Activated T-helper 9 cell treated with anti-CD3 and anti-CD28 coated beads, Interleukin-2, amount 50 U/mL, for 16 hours (primary cell): ENCODE data around the gene GPR183.

ENCODE experiments used
- DNase-seq: peaks from one replicate; pipeline ENCODE4 v3.0.0-alpha.2; 2020; ENCODE audit warnings: low read depth

Gene GPR183

DNA sequence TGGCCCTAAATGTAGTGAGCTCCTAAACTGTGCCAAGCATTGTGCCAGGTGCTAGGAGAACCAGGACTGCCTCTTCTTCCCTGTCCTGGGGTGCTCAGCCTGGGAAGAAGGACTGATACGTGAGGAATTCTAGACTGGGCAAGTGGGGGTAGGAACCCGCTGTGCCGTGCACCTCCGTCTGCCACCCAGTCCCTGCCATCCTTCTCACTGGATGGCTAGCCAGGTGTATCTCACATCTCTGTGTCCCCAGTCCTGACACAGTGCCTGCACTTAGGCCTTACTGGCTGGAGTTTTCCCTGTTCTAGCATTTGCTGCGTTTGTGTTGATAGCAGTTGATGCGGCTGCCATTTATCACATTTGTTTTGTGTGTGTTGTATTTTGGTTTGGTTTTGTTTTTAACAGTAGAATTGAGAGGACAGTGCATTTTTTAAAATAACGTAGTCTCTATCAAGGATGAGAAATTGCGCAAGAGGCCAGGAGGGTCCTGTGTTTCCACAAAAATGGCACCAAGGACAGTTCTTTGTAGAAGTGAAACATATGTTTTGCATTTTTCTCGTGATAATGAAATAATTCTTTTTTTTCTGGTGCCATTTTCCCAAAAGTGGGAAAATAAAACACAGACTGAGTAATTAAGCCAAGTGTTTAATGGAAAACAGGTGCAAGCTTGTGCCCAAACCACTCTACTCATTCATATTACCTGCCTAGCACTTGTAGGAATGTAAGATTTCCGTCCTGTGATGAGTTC lies 4.7 kb upstream of the GPR183 start:
- DNase-seq, result no peak

- no peak for DNase-seq
Observed at GRCh38 chr13:99311137-99311536, 3.9 kb upstream of the GPR183 start.

DNA sequence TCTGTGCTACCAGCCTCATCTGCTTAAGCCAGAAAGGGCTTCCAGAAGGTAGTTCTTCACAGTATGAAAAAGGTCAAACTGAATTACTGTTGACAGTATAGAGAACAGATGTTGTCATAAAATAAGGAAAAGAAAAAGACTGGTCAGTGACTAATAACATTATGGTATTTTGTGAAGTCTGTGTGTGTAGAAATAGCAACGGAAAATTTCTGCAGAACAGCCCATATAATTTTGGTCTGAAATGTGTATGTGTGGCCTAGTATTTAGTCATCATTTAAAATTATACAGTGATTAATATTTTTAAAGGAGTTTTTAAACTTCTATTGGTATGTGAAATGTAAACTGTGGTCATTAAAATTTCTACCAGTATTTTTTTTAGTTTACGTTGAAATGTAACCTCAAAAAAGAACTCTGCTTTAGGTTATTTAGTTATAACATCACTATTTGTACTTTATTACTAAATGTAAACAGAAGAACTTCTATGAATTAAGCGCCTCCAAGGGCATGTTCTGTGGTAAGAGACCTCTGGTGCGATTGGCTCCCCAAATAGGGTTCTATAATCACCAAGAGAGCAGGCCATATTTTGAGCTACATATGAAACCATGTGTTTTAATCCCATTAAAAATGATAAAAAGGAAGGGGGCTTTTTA lies 3.3 kb upstream of the GPR183 start:
- DNase-seq, result no peak

- no peak for DNase-seq
Observed at GRCh38 chr13:99308471-99309087, 1.4 kb upstream of the GPR183 start.

GRCh38 chr13:99307648-99308339 lies 595 bp upstream of the GPR183 start:
- DNase-seq, result peak; percentile 66

DNA sequence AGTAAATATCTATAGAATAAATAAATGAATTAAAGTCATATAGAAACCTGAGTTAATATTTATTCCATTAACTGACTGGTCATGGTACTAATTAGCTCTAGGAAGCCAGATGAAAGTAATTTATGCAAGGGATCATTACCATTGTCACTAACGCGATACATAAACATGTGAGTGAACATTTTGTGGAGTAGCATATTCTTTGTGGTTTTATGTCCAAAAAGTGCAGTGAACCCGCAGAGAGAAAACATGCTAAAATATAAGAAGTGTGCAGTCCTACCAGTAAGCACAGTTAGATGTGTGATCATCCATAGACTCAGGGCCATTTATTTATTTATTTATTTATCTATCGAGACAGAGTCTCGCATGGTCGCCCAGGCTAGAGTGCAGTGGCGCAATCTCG lies 1.6 kb downstream of the GPR183 start:
- no peak for DNase-seq

- DNase-seq, result no peak
Observed at GRCh38 chr13:99305158-99305557, 2.0 kb downstream of the GPR183 start.

DNA sequence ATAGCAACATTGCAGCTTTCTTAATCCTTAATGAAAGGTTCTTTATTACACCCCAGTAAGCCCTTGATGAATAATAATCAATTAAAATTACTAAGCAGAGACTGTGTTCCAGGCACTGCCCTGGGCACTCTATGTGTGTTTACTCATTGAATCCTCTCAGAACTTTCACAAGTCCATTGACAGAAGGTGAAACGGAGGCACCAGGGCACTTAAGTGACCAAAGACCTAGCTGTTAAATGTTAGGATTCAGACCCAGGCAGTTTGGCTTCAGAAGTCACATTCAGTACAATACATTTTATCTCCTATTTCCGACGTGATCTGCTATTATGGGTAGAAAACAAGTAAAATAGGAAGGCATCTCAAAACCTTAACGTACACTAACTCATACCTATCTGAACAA lies 2.7 kb downstream of the GPR183 start:
- DNase-seq, result no peak

- peak; percentile 46 for DNase-seq
Observed at GRCh38 chr13:99303863-99304521, 3.2 kb downstream of the GPR183 start.

DNA sequence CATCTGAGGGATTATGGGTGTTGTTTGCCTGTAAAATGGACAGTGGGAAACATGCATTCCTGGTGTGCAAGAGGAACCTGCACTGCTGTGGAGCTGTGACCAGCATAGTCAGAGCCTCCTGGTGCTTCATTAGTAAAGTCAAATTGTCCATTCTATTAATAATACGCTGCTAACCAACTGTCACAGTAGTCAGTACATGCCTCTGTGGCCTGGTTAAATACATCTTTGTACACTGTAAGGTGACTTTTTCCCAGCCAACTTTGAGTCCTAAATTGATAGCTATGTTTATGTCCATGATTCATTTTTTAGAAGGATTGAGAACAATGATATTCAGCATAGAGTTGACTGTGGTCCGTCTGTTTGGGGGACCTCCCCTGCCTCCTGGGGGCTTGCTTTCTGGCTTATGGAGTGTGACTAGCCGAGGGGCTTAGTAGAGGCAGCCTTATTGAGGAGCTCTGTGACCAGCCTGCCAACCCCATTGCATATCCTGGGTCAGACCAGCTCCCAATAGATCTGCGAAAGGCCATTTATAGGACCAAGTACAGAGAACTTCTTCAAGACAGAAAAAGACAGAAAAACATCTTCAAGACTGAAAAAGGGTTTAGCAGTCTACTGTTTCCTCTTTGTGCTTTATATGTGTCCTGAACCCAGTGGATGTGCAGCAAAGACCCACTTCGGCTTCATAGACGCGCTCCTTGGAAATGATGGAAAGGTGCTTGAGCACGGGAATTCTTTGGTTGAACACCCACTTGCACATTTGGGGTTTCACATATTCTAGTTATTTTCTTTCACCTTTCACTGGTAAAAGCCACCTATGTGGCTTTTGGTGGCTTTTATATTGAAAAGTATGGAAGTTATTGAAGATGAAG lies 4.3 kb downstream of the GPR183 start:
- no peak for DNase-seq

GRCh38 chr13:99301913-99302636 lies 5.1 kb downstream of the GPR183 start:
- DNase-seq, result no peak

GRCh38 chr13:99301056-99301838 lies 6.0 kb downstream of the GPR183 start:
- no peak for DNase-seq

- no peak for DNase-seq
Observed at GRCh38 chr13:99299920-99300341, 7.3 kb downstream of the GPR183 start.

GRCh38 chr13:99299256-99299919 lies 7.8 kb downstream of the GPR183 start:
- no peak for DNase-seq

DNA sequence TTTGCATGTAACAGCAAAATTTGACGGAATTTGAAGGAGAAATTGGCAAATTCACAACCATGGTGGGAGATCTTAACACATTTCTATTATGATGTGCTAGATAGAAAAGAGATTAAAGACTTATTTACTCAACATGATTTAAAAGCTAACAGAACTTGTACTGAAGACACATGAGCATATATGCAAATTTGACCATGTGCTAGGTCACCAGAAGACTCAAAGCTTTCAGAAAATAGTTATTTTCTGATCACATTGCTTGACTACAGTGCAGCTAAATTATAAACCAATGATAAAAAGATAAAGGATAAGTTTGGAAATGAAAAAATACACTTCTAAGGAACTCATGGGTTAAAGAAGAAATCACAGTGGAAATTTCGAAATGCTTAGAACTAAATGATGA lies 9.1 kb downstream of the GPR183 start:
- no peak for DNase-seq

DNA sequence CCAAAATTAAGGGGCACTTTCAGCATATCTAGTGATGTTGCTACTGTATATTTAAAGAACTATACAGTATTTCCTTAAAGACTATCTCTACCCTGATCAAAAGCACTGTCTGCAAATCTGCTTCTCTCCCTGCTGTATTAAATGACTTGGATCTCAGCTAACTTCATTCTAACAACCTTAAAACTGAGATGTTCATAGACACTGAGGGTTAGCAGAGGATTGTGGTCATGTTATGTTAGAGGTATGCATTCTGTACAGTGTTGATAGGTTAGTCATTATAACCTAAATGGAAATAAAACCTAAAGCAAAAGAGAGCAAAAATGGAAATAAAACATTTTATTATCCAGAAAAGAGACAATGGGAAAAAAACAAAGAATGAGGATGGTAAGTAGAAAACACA lies 9.9 kb downstream of the GPR183 start:
- no peak for DNase-seq

DNA sequence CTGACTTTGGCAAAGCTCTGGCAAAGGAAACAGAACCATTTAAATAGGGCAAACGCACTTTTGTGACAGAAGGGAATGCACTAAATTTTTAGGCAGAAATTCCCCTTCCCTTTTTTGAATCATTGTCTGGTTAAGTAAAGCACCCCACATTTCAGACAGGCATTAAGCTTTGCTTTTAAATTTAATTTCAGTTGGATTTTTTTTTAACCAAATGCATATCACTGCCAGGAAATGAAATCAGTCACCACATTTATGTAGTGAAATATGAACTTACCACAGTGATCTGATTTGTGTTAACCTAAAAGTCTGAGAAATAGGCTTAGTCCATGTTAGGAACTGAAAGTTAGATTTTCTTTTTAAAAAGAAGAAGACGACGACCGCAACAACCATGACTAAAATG lies 10.8 kb downstream of the GPR183 start:
- DNase-seq, result no peak

DNA sequence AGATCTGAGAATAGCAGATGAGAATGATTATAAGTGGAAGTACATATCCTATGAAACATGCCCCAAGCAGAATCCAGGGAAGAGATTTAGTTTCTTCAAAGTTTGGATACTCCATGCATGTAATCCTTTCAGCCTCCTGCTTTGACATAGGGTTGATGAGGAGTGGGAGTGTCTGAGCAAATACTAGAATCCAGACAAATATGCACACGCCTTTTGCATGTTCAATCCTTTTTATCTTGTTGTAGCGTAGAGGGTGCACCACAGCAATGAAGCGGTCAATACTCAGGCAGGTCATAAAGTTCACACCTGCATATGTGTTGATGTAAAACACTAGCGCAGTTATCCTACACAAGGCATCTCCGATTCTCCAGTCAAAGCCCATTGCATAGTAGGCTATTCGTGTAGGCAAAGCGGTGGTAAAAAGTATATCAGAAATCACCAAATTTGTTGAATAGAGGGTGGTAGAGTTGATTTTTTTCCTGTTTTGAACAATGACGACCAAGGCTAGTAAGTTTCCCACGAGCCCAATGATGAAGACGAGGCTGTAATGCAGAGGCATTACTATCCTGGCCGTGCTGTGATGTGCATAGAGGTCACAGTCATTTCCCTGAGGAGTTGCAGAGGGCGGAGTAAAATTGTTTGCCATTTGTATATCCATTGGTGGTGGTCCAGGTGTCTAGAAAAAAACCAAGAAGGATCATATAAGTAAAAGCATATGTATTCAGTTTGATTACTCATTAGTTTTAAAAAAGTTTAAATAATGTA lies 11.5 kb downstream of the GPR183 start:
- no peak for DNase-seq
